ENCODE data around the gene IGFBP1. TPM values are rescaled to one million over a fixed set of nuclear protein-coding genes. Genes with fewer than 3 reads are reported as not detected.

The IGFBP1 gene
- total and polyA plus RNA-seq, 2 experiments from 2014 or later = not detected

GRCh38 chr7:45914911-45915310 lies 26.6 kb downstream of the IGFBP1 start:
- H4K20me1 ChIP-seq (replicated peaks; ENCODE audit: insufficient read depth) = 0 out of 2 replicates have a peak, but pooled peaks cover 7% of the 10 kb centered on the region
- Mint-ChIP-seq H3K4me1 (peaks cover 9% of the 10 kb centered on the region), H3K4me3 (no peak overlapping the region), H3K27ac (no peak overlapping the region), H3K9me3 (no peaks in the 10 kb centered on the region), H3K36me3 (ENCODE audit: low read depth) (peaks cover 13% of the 10 kb centered on the region; the same call in 2 of the 3 replicates), H3K27me3 (ENCODE audit: insufficient read depth, low read depth, poor library complexity) (peaks cover 26% of the 10 kb centered on the region)
- H3K4me3 ChIP-seq = no peak overlapping the region
- no peaks in the 10 kb centered on the region for H3K36me3 ChIP-seq (ENCODE audit: insufficient read depth)
- H3K27ac ChIP-seq (ENCODE audit: low read depth) = no peak overlapping the region
- ATAC-seq = no peak
- no peak overlapping the region for H3K4me2 ChIP-seq
- no peaks in the 10 kb centered on the region for H3K79me2 ChIP-seq (replicated peaks; ENCODE audit: insufficient read depth)
- no peaks in the 10 kb centered on the region for H3K9me2 ChIP-seq (ENCODE audit: insufficient read depth)
- H3K27me3 ChIP-seq (ENCODE audit: insufficient read depth) = peaks cover 23% of the 10 kb centered on the region
- no peak for TF ChIP-seq CREB1 (CRISPR knock-in tag; IDR thresholded peaks at IDR 0.05; ENCODE audit: low read depth)
- no peak for TF ChIP-seq STAT1 (IDR thresholded peaks at IDR 0.05; ENCODE audit: unreplicated experiment)
- TF ChIP-seq JUNB (IDR thresholded peaks at IDR 0.05; ENCODE audit: unreplicated experiment) = no peak
- TF ChIP-seq ETS1 (IDR thresholded peaks at IDR 0.05) = no peak
- no peak for DNase-seq (ENCODE audit: low spot score)
- H3F3A ChIP-seq (replicated peaks; ENCODE audit: low read depth) = no peaks in the 10 kb centered on the region
- H2AFZ ChIP-seq = no peak overlapping the region
- H3K4me1 ChIP-seq (ENCODE audit: insufficient read depth) = peaks cover 23% of the 10 kb centered on the region

GRCh38 chr7:45915606-45916005 lies 27.3 kb downstream of the IGFBP1 start:
- ATAC-seq = no peak
- H3K27ac ChIP-seq (ENCODE audit: low read depth) = no peak overlapping the region
- Mint-ChIP-seq H3K36me3 (ENCODE audit: low read depth) (peaks cover 13% of the 10 kb centered on the region; the same call in 2 of the 3 replicates), H3K4me3 (no peak overlapping the region), H3K27ac (no peak overlapping the region), H3K9me3 (no peaks in the 10 kb centered on the region), H3K27me3 (ENCODE audit: insufficient read depth, low read depth, poor library complexity) (peaks cover 32% of the 10 kb centered on the region), H3K4me1 (peaks cover 13% of the 10 kb centered on the region)
- H3K4me3 ChIP-seq = no peak overlapping the region
- 0 out of 2 replicates have a peak, but pooled peaks cover 7% of the 10 kb centered on the region for H4K20me1 ChIP-seq (replicated peaks; ENCODE audit: insufficient read depth)
- H3K36me3 ChIP-seq (ENCODE audit: insufficient read depth) = no peaks in the 10 kb centered on the region
- H3F3A ChIP-seq (replicated peaks; ENCODE audit: low read depth) = 0 out of 2 replicates have a peak, but pooled peaks cover 2% of the 10 kb centered on the region
- H3K9me2 ChIP-seq (ENCODE audit: insufficient read depth) = no peaks in the 10 kb centered on the region
- H2AFZ ChIP-seq = no peak overlapping the region
- peaks cover 27% of the 10 kb centered on the region for H3K4me1 ChIP-seq (ENCODE audit: insufficient read depth)
- no peak overlapping the region for H3K4me2 ChIP-seq
- no peak for DNase-seq (ENCODE audit: low spot score)
- H3K79me2 ChIP-seq (replicated peaks; ENCODE audit: insufficient read depth) = no peaks in the 10 kb centered on the region
- H3K27me3 ChIP-seq (ENCODE audit: insufficient read depth) = peaks cover 30% of the 10 kb centered on the region
- TF ChIP-seq EZH2 (IDR thresholded peaks at IDR 0.05; ENCODE audit: low read depth, unreplicated experiment) = no peak
- TF ChIP-seq STAT1 (IDR thresholded peaks at IDR 0.05; ENCODE audit: unreplicated experiment) = no peak
- TF ChIP-seq CREB1 (CRISPR knock-in tag; IDR thresholded peaks at IDR 0.05; ENCODE audit: low read depth) = no peak
- TF ChIP-seq REST (IDR thresholded peaks at IDR 0.05; ENCODE audit: unreplicated experiment) = no peak
- TF ChIP-seq ZNF462 (CRISPR knock-in tag; IDR thresholded peaks at IDR 0.05) = no peak
- TF ChIP-seq ZNF114 (CRISPR knock-in tag; IDR thresholded peaks at IDR 0.05) = no peak
- no peak for TF ChIP-seq ZNF331 (CRISPR knock-in tag; IDR thresholded peaks at IDR 0.05; ENCODE audit: low read depth)
- TF ChIP-seq ETS1 (IDR thresholded peaks at IDR 0.05) = no peak
